ENCODE measurements around the gene RAB21. TPM values are rescaled to one million over a fixed set of nuclear protein-coding genes. Genes with fewer than 3 reads are reported as not detected.
"Not testable (repeated sequence)": the region's sequence is repeated elsewhere in the genome, so short reads cannot be mapped to it uniquely, and the experiment has no call there.

The RAB21 gene
- polyA plus RNA-seq, 3 donors, result 8.6 to 40.5 (median 29.9) TPM

DNA sequence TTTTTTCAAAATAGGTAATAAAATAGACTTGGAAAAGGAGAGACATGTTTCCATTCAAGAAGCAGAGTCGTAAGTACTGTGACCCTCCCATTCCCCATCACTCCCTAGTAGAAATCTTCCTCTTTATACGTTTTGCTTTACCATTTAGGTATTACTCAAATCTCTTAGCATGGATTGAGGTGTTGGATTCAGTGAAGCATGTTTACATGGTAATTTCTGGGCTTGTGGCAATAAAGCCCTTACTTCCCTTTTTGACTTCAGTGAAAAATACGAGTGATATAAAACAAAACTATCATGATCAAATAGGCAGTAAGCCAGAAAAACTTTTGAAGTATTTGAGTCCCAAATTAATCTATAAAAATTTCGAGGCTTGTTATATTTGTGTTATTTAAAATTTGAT is 27.4 kb downstream of the RAB21 start:
- no peak overlapping the region for H3K27ac ChIP-seq (ENCODE audit: low read depth, low read length)
- 57 to 74% (median 58%) methylated on average over 4 of the region's 4 CpGs for WGBS, 3 donors

GRCh38 chr12:71786829-71787228 is 32.2 kb downstream of the RAB21 start:
- H3K27ac ChIP-seq (ENCODE audit: low read depth, low read length), result no peak overlapping the region
- WGBS, 3 donors, result 59 to 85% (median 73%) methylated on average over 1 of the region's 1 CpG

DNA sequence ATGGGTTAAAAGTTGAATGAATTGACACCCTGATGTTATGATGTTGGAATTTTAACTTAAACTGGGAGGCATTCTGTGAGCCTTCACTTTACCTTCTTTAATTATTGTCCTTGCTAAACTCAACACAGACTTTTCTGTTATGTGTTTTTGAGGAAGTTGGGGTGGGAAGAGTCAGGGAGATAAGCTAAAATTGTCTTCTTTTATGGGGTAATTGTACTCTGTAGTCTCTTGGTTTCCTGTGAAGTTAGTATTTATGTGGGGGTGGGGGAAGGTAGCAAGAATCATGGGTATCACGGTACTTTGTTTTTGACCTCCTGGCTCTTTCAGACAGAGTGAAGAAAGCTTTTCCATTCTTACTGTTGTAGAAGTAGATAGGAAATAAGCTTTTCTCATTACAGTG is 32.9 kb downstream of the RAB21 start:
- 31 to 67% (median 45%) methylated on average over 1 of the region's 1 CpG for WGBS, 3 donors
- no peak overlapping the region for H3K27ac ChIP-seq (ENCODE audit: low read depth, low read length)

GRCh38 chr12:71790331-71790730 is 35.7 kb downstream of the RAB21 start:
- 0 to 71% (median 66%) methylated on average over 1 of the region's 1 CpG for WGBS, 3 donors
- H3K27ac ChIP-seq (ENCODE audit: low read depth, low read length), result no peak overlapping the region

- no peak overlapping the region for H3K27ac ChIP-seq (ENCODE audit: low read depth, low read length)
- WGBS, 3 donors, result 73 to 87% (median 86%) methylated on average over 4 of the region's 4 CpGs
Measured at GRCh38 chr12:71791473-71792150, 36.9 kb downstream of the RAB21 start.

- WGBS, 3 donors, result 50 to 97% (median 91%) methylated on average over 1 of the region's 1 CpG
- no peak overlapping the region for H3K27ac ChIP-seq (ENCODE audit: low read depth, low read length)
Measured at GRCh38 chr12:71792599-71792998, 37.9 kb downstream of the RAB21 start.

GRCh38 chr12:71795901-71796300 is 41.2 kb downstream of the RAB21 start:
- H3K27ac ChIP-seq (ENCODE audit: low read depth, low read length), result no peak overlapping the region
- WGBS, 3 donors, result 26 to 49% methylated on average over 1 of the region's 1 CpG; no CpG with 5 or more reads in 1 of the 3 donors

DNA sequence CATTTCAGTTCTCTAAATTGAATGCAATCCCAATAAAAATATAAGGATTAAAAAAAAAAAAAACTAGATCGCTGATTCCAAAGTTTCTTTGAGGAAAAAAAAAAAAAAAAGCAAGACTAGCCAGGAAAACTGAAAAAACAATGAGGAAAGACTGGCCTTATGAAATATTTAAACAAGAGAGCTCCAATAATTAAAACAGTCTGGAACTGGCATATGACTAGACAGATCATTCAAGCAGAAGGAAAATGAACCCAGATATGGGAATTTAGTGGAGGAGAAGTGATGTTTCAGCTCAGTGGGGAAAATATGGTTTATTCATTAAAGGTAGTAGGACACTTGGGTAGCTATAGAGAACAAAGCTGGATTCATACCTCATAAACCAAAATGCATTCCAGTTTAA is 42.9 kb downstream of the RAB21 start:
- WGBS, 3 donors, result 86 to 96% (median 88%) methylated on average over 1 of the region's 1 CpG

DNA sequence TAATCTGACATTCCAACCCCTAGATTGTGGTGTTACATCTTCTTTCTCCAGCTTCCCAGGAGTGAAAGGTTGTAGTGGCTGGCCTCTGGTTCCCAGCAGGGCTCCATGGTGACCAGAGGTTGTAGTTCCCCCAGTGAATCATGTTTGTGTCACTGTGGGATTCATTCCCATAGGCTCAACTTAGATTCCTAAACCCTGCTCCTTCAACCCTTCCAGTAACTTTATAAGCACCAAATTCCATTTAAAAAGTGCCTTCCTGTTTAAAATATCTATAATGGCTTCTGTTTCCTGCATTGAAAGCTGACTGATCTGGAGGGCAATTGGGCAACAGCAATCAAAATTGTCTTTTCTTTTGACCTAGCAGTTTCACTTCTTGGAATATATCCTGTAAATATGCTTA is 44.4 kb downstream of the RAB21 start:
- H3K27ac ChIP-seq (ENCODE audit: low read depth, low read length), result no peak overlapping the region

More for the DNA sequence above, 42.9 kb downstream of the RAB21 start:
- H3K27ac ChIP-seq (ENCODE audit: low read depth, low read length), result no peak overlapping the region

DNA sequence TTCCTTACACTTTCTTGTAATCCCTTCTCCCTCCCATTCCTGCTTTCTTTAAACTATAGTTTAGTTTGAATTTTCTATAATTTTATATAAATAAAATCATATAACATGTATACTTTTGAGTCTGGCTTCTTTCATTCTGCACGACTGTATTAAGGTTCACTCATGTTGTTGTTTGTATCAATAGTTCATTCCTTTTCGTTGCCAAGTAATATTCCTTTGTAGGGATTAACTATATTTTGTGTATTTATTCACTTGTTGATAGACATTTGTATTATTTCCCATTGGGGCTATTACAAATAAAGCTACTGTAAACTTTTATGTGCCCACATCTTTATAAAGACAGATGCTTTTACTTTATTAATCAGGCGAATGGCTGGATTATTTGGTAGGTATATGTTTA is 45.5 kb downstream of the RAB21 start:
- 79 to 94% (median 92%) methylated on average over 3 of the region's 3 CpGs for WGBS, 3 donors
- no peak overlapping the region for H3K27ac ChIP-seq (ENCODE audit: low read depth, low read length)

DNA sequence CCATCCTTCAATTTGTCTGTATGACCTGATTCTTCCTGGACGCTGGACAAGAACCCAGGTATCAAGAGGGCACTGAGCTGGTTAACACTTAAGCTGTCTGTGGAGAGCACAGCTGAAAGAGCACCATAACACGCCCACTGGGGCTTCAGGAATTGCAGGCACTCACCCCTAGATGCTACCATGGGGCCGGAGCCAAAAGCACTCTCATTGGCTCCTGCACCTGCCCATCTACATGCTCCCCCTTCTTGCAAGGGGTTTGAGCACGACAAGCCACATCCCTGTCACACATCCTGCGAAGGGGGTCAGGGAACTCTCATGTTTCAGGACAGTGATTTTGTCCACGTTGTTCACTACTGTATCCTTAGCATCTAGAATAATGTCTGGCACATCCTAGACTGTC is 49.8 kb downstream of the RAB21 start:
- 55 to 71% (median 70%) methylated on average over 6 of the region's 6 CpGs for WGBS, 3 donors
- no peak overlapping the region for H3K27ac ChIP-seq (ENCODE audit: low read depth, low read length)

DNA sequence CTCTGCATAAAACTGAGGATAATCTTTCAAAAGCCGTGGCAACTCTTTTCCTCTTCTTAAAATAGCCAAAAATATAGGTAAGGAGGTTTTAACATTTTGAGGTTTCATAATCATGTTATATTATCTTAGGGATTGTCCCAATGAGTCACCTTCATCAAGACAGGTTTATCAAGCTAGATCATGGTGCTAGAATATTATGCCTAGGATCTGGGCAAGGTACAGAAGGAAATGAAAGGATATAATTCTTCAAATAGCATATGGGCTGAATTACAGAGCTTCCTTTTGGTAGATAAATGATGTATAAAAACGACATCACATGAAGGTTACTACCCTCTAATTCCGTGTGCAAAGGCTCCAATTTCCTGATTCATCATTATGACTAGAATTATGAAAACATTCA is 56.3 kb downstream of the RAB21 start:
- H3K27ac ChIP-seq (ENCODE audit: low read depth, low read length), result no peak overlapping the region
- WGBS, 3 donors, result 49 to 57% (median 54%) methylated on average over 3 of the region's 3 CpGs

- WGBS, 3 donors, result 53 to 86% (median 85%) methylated on average over 6 of the region's 6 CpGs
- not testable (repeated sequence) for H3K27ac ChIP-seq (ENCODE audit: low read depth, low read length)
Measured at GRCh38 chr12:71815242-71815641, 60.6 kb downstream of the RAB21 start.

- WGBS, 3 donors, result 94 to 98% (median 94%) methylated on average over 3 of the region's 3 CpGs
- not testable (repeated sequence) for H3K27ac ChIP-seq (ENCODE audit: low read depth, low read length)
Measured at GRCh38 chr12:71822088-71822487, 67.4 kb downstream of the RAB21 start.

DNA sequence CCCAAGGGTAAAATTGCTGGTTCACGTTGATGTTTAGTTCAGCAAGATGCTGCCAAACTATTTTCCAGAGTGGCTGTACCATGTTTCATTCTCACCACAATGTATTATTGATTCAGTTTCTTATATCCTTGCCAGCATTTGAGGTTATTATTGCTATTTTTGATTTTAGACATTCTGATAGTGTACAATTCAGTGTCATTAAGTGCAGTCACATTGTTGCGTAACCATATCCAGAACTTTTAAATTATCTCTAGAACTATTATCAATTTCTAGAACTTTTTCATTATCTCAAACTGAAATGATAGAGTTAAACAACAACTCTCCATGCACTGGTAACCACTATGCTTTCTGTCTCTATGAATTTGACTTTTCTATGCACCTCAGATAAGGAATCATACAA is 74.2 kb downstream of the RAB21 start:
- 94 to 97% (median 96%) methylated on average over 2 of the region's 2 CpGs for WGBS, 3 donors
- no peak overlapping the region for H3K27ac ChIP-seq (ENCODE audit: low read depth, low read length)

DNA sequence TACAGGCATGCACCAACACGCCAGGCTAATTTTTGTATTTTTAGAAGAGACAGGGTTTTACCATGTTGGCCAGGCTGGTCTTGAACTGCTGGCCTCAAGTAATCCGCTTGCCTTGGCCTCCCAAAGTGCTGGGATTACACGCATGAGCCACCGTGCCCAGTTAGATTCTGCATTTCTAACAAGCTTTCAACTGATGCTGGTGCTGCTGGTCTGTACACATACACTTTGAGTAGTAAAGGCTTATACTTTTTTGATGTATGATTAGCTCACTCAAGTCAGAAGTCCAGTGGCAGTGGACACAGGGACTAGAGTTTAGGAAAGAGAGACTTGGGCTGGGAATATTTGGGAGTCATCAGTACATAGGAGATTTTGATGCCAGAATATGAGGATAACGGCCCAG is 82.7 kb downstream of the RAB21 start:
- no peak overlapping the region for H3K27ac ChIP-seq (ENCODE audit: low read depth, low read length)
- WGBS, 3 donors, result 88 to 95% (median 92%) methylated on average over 5 of the region's 5 CpGs

DNA sequence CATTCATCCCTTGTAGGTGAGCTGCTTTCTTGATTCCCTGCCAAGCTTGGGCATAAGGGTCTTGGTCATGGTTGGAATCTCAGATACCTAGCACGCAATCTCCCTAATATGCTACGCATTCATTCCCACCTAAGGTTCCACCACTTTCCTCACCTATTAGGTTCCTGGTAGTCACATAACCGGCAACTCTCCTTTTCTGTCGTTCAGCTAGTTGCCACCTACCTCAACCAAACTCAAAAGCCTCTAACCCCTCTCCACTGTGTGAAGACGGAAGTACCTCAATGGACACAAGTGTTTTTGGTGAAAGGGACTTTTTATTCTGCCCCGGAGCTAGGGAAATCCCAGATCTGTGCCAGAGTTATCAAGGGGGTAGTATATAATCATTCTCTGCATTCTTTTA is 83.6 kb downstream of the RAB21 start:
- H3K27ac ChIP-seq (ENCODE audit: low read depth, low read length), result no peak overlapping the region
- 78 to 97% (median 95%) methylated on average over 6 of the region's 6 CpGs for WGBS, 3 donors

- WGBS, 3 donors, result 88 to 97% (median 96%) methylated on average over 6 of the region's 6 CpGs
- H3K27ac ChIP-seq (ENCODE audit: low read depth, low read length), result peak overlapping the region; percentile 81
Measured at GRCh38 chr12:71838676-71839075, 84.0 kb downstream of the RAB21 start.

- WGBS, 3 donors, result 1% methylated on average over 20 of the region's 20 CpGs
- H3K27ac ChIP-seq (ENCODE audit: low read depth, low read length), result peak overlapping the region; percentile 75
Measured at GRCh38 chr12:71840231-71840847, 85.7 kb downstream of the RAB21 start.

- H3K27ac ChIP-seq (ENCODE audit: low read depth, low read length), result no peak overlapping the region
- WGBS, 3 donors, result 45 to 81% (median 55%) methylated on average over 3 of the region's 3 CpGs
Measured at GRCh38 chr12:71846322-71846940, 91.8 kb downstream of the RAB21 start.
